IMR-90 (cell line): ENCODE data around the gene TTC9C. TPM values are rescaled to one million over a fixed set of nuclear protein-coding genes. Genes with fewer than 3 reads are reported as not detected.

Experiments used
- ATAC-seq: fragments of 200-7000 bp; cut with Tn5 transposase; 2 replicates; pipeline ENCODE4 v1.9.1; 2020; ENCODE audit warnings: low read depth, mild to moderate bottlenecking, moderate library complexity
- BruUV-seq: library from RNA; stranded (reverse); fragments of 400-500 nt; replicated peaks from 2 replicates; lab custom pipeline; 2021; lab: Mats Ljungman, UMichigan
- CTCF ChIA-PET: fragments of 300-600 bp; formaldehyde crosslinking; extraction: SDS; loops from one replicate; lab custom pipeline; 2021; ENCODE audit warnings: antibody characterized with exemption; lab: Yijun Ruan, JAX
- POLR2A ChIA-PET: fragments of 300-600 bp; sonication (Branson Sonifier 250); formaldehyde crosslinking; loops from one replicate; lab custom pipeline; 2022; ENCODE audit warnings: antibody characterized with exemption; ENCODE audit not compliant: unreplicated experiment; lab: Charles Lee
- DNase-seq: peaks from one replicate; pipeline ENCODE4 v3.0.0; 2013
- H2AFZ ChIP-seq: replicated peaks from 2 replicates; pipeline ENCODE3; 2013; ENCODE audit warnings: low read length, mild to moderate bottlenecking; ENCODE audit not compliant: poor library complexity
- H2AK5ac ChIP-seq: 2 replicates; pipeline ENCODE4 v1.6.1; 2013; ENCODE audit warnings: low read depth, low read length, inconsistent platforms
- H2AK9ac ChIP-seq: replicated peaks from 2 replicates; pipeline ENCODE3; 2013; ENCODE audit warnings: mild to moderate bottlenecking, low read depth, low read length, moderate library complexity; ENCODE audit not compliant: poor library complexity
- H2BK120ac ChIP-seq: 2 replicates; pipeline ENCODE4 v1.6.1; 2013; ENCODE audit warnings: low read depth, low read length, inconsistent platforms
- H2BK15ac ChIP-seq: 3 replicates; pipeline ENCODE4 v1.6.1; 2013; ENCODE audit warnings: low read depth, low read length, inconsistent platforms
- H2BK20ac ChIP-seq: 2 replicates; pipeline ENCODE4 v1.6.1; 2013; ENCODE audit warnings: low read depth, mild to moderate bottlenecking, inconsistent platforms, low read length, moderate library complexity
- H2BK5ac ChIP-seq: 2 replicates; pipeline ENCODE4 v1.6.1; 2013; ENCODE audit warnings: mild to moderate bottlenecking, low read depth, low read length, inconsistent platforms; ENCODE audit not compliant: poor library complexity, severe bottlenecking
- H3K14ac ChIP-seq: replicated peaks from 2 replicates; pipeline ENCODE4 v1.6.1; 2013; ENCODE audit warnings: low read depth, low read length, inconsistent platforms
- H3K18ac ChIP-seq: 2 replicates; pipeline ENCODE4 v1.6.1; 2013; ENCODE audit warnings: low read depth, low read length, control low read depth
- H3K23ac ChIP-seq: 2 replicates; pipeline ENCODE4 v1.6.1; 2013; ENCODE audit warnings: low read depth, low read length, inconsistent platforms
- H3K27ac ChIP-seq: 2 replicates; pipeline ENCODE4 v1.5.1; 2013; ENCODE audit warnings: mild to moderate bottlenecking, control low read depth, low read length; ENCODE audit not compliant: insufficient read depth
- H3K27me3 ChIP-seq: 2 replicates; pipeline ENCODE4 v1.6.1; 2013; ENCODE audit warnings: low read length; ENCODE audit not compliant: control insufficient read depth, insufficient read depth
- H3K36me3 ChIP-seq: 2 replicates; pipeline ENCODE4 v1.6.1; 2013; ENCODE audit warnings: low read length, mixed read lengths; ENCODE audit not compliant: control insufficient read depth, insufficient read depth
- H3K4ac ChIP-seq: 2 replicates; pipeline ENCODE4 v1.6.1; 2013; ENCODE audit warnings: low read depth, low read length, inconsistent platforms
- H3K4me1 ChIP-seq: 2 replicates; pipeline ENCODE4 v1.6.1; 2013; ENCODE audit warnings: low read length, mixed read lengths; ENCODE audit not compliant: control insufficient read depth, insufficient read depth
- H3K4me2 ChIP-seq: 2 replicates; pipeline ENCODE4 v1.6.1; 2013; ENCODE audit warnings: low read depth, mild to moderate bottlenecking, control low read depth, low read length, moderate library complexity
- H3K4me3 ChIP-seq: 2 replicates; pipeline ENCODE4 v1.5.1; 2013; ENCODE audit warnings: low read depth, mild to moderate bottlenecking, control low read depth, low read length, moderate library complexity; ENCODE audit not compliant: insufficient read depth
- H3K56ac ChIP-seq: 2 replicates; pipeline ENCODE4 v1.6.1; 2013; ENCODE audit warnings: low read length, inconsistent platforms; ENCODE audit not compliant: insufficient read depth; ENCODE audit errors: extremely low read depth
- H3K79me1 ChIP-seq, 2 experiments: 2 replicates each; pipeline ENCODE4 v1.6.1; 2013; ENCODE audit warnings: low read length in 2 of 2, inconsistent platforms in 1 of 2, low read depth in 1 of 2
- H3K9ac ChIP-seq: 2 replicates; pipeline ENCODE4 v1.6.1; 2013; ENCODE audit warnings: low read depth, low read length, control low read depth
- H3K9me1 ChIP-seq: 2 replicates; pipeline ENCODE4 v1.6.1; 2013; ENCODE audit warnings: low read length, inconsistent platforms; ENCODE audit not compliant: insufficient read depth
- H3K9me3 ChIP-seq: 2 replicates; pipeline ENCODE4 v1.6.1; 2013; ENCODE audit warnings: low read length; ENCODE audit not compliant: control insufficient read depth, insufficient read depth
- H4K20me1 ChIP-seq: 2 replicates; pipeline ENCODE4 v1.6.1; 2013; ENCODE audit warnings: low read length, inconsistent platforms; ENCODE audit not compliant: insufficient read depth
- H4K5ac ChIP-seq: 2 replicates; pipeline ENCODE4 v1.6.1; 2013; ENCODE audit warnings: mild to moderate bottlenecking, low read depth, low read length, control low read depth
- H4K8ac ChIP-seq, 2 experiments: 2 replicates each; pipeline ENCODE4 v1.6.1; 2013; ENCODE audit warnings: low read depth in 2 of 2, low read length in 2 of 2, control low read depth in 1 of 2, inconsistent platforms in 1 of 2
- H4K91ac ChIP-seq: 2 replicates; pipeline ENCODE4 v1.6.1; 2013; ENCODE audit warnings: low read depth, low read length, inconsistent platforms; ENCODE audit not compliant: insufficient read depth
- BHLHE40 ChIP-seq: fragments of 150-350 bp; IDR thresholded peaks from 2 replicates; pipeline ENCODE4 v1.6.1; 2016; ENCODE audit warnings: mild to moderate bottlenecking, low read depth, low read length
- CEBPB ChIP-seq: IDR thresholded peaks from 2 replicates; pipeline ENCODE4 v1.6.1; 2012; ENCODE audit warnings: low read depth, low read length, improper control_type of control experiment
- CTCF ChIP-seq: conservative IDR thresholded peaks from 2 replicates; pipeline ENCODE4 v1.5.1; 2012; ENCODE audit warnings: mild to moderate bottlenecking, low read depth, low read length, improper control_type of control experiment
- FOS ChIP-seq: fragments of 150-350 bp; IDR thresholded peaks from 2 replicates; pipeline ENCODE4 v1.6.1; 2016; ENCODE audit warnings: low read depth, low read length
- MAFK ChIP-seq: IDR thresholded peaks from 2 replicates; pipeline ENCODE4 v1.6.1; 2012; ENCODE audit warnings: low read depth, low read length, improper control_type of control experiment
- MAZ ChIP-seq: IDR thresholded peaks from 2 replicates; pipeline ENCODE4 v1.6.1; 2012; ENCODE audit warnings: low read depth, mild to moderate bottlenecking, low read length, improper control_type of control experiment, moderate library complexity, borderline replicate concordance
- MXI1 ChIP-seq: IDR thresholded peaks from 2 replicates; pipeline ENCODE4 v1.6.1; 2012; ENCODE audit warnings: low read depth, mild to moderate bottlenecking, low read length, moderate library complexity, borderline replicate concordance
- NFE2L2 ChIP-seq: fragments of 150-350 bp; IDR thresholded peaks from 2 replicates; pipeline ENCODE4 v1.6.1; 2016; ENCODE audit warnings: low read depth, mild to moderate bottlenecking, low read length
- POLR2A ChIP-seq: IDR thresholded peaks from 2 replicates; pipeline ENCODE4 v1.6.1; 2012; ENCODE audit warnings: mild to moderate bottlenecking, low read depth, low read length
- RAD21 ChIP-seq: IDR thresholded peaks from 2 replicates; pipeline ENCODE4 v1.6.1; 2012; ENCODE audit warnings: low read length, improper control_type of control experiment
- RFX5 ChIP-seq: IDR thresholded peaks from 2 replicates; pipeline ENCODE4 v1.8.0; 2012; ENCODE audit warnings: low read depth, mild to moderate bottlenecking, low read length, moderate library complexity
- SMC3 ChIP-seq: fragments of 150-350 bp; IDR thresholded peaks from 2 replicates; pipeline ENCODE4 v1.6.1; 2016; ENCODE audit warnings: low read depth, mild to moderate bottlenecking, antibody characterized with exemption, low read length, moderate library complexity
- WGBS, 2 experiments: methylation state at CpG; one replicate each; pipeline versions ENCODE4 v1.1.5 to v1.1.7; 2013; ENCODE audit warnings: missing lambda C conversion rate in 2 of 2; ENCODE audit not compliant: insufficient read length in 1 of 2; ENCODE audit errors: extremely low coverage in 2 of 2; 5-methylcytosine and 5-hydroxymethylcytosine counted together
- dilution Hi-C: fragments of 300-500 bp; cut with HindIII; formaldehyde crosslinking; loops from one replicate; pipeline ENCODE4 v1.14.3; 2018; ENCODE audit warnings: low sequenced_read_pairs; ENCODE audit not compliant: unreplicated experiment
- in situ Hi-C: fragments of 300-500 bp; cut with MboI; formaldehyde crosslinking; loops from 3 replicates; pipeline ENCODE4 v1.14.3; 2019; ENCODE audit warnings: low sequenced_read_pairs, inconsistent platforms, mixed read lengths
- intact Hi-C: fragments of 100-400 bp; cut with micrococcal nuclease; formaldehyde crosslinking; loops from 2 replicates; pipeline ENCODE4 v1.10.0; 2022
- polyA plus RNA-seq, 3 experiments: library from polyadenylated mRNA; depleted of rRNA; stranded (reverse); fragments of >200 nt; gene quantifications; 2 replicates each; pipeline ENCODE4 v1.2.3, GENCODE V29; 2012; ENCODE audit warnings: low replicate concordance in 1 of 3
- total RNA-seq: library from RNA; depleted of rRNA; stranded (reverse); fragments of >200 nt; gene quantifications from 2 replicates; pipeline ENCODE4 v1.2.3, GENCODE V29; 2012
- TF ChIP-seq, protein P1 (sequence below): fragments of 150-350 bp; IDR thresholded peaks from 2 replicates; pipeline ENCODE4 v1.6.1; 2016; ENCODE audit warnings: low read depth, mild to moderate bottlenecking, low read length, moderate library complexity, borderline replicate concordance
- TF ChIP-seq, protein P2 (sequence below): fragments of 150-350 bp; IDR thresholded peaks from 2 replicates; pipeline ENCODE4 v1.6.1; 2017; ENCODE audit warnings: mild to moderate bottlenecking, antibody characterized with exemption, low read length, low read depth

Gene TTC9C
- total and polyA plus RNA-seq, 2 of the 4 experiments (the other 2 are of a cell fraction) = 32.9 to 37.1 TPM

- no peak for TF ChIP-seq MAFK
- no peak for TF ChIP-seq RFX5
- TF ChIP-seq FOS = no peak
- TF ChIP-seq BHLHE40 = no peak
- TF ChIP-seq MAZ = no peak
- TF ChIP-seq, protein P1, sequence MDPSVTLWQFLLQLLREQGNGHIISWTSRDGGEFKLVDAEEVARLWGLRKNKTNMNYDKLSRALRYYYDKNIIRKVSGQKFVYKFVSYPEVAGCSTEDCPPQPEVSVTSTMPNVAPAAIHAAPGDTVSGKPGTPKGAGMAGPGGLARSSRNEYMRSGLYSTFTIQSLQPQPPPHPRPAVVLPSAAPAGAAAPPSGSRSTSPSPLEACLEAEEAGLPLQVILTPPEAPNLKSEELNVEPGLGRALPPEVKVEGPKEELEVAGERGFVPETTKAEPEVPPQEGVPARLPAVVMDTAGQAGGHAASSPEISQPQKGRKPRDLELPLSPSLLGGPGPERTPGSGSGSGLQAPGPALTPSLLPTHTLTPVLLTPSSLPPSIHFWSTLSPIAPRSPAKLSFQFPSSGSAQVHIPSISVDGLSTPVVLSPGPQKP = no peak
- no peak for TF ChIP-seq SMC3
- TF ChIP-seq MXI1 = no peak
- TF ChIP-seq POLR2A = no peak
- TF ChIP-seq NFE2L2 = no peak
- no peak for TF ChIP-seq RAD21
- TF ChIP-seq, protein P2, sequence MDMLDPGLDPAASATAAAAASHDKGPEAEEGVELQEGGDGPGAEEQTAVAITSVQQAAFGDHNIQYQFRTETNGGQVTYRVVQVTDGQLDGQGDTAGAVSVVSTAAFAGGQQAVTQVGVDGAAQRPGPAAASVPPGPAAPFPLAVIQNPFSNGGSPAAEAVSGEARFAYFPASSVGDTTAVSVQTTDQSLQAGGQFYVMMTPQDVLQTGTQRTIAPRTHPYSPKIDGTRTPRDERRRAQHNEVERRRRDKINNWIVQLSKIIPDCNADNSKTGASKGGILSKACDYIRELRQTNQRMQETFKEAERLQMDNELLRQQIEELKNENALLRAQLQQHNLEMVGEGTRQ = no peak
- TF ChIP-seq CEBPB = no peak
- TF ChIP-seq CTCF = no peak
- Histone ChIP-seq H4K8ac (no peak overlapping the region), H3K4ac (no peak overlapping the region)
Observed at GRCh38 chr11:62712276-62712812, 15.9 kb upstream of the TTC9C start.

More at GRCh38 chr11:62712276-62712812, 15.9 kb upstream of the TTC9C start:
- Histone ChIP-seq H3K4me2 (no peak overlapping the region), H3K27ac (peak overlapping the region; percentile 41; the same call in 1 of the 2 replicates), H4K20me1 (no peaks in the 10 kb centered on the region), H2BK20ac (no peak overlapping the region), H3K9ac (no peak overlapping the region), H3K9me3 (no peaks in the 10 kb centered on the region), H3K18ac (no peak overlapping the region), H4K91ac (no peak overlapping the region), H2AFZ (no peak overlapping the region), H2AK9ac (no peak overlapping the region), H3K4me1 (peaks cover 12% of the 10 kb centered on the region), H2BK15ac (no peak overlapping the region), H3K79me1 (peaks cover 27 to 65% of the 10 kb centered on the region in 2 experiments), H3K36me3 (peaks cover 47% of the 10 kb centered on the region), H3K23ac (no peak overlapping the region), H3K14ac (no peak overlapping the region), H3K4me3 (no peak overlapping the region), H3K9me1 (peaks cover 10% of the 10 kb centered on the region), H4K5ac (no peak overlapping the region), H2BK5ac (no peak overlapping the region), H2AK5ac (no peak overlapping the region), H3K56ac (no peak overlapping the region), H3K27me3 (no peaks in the 10 kb centered on the region), H2BK120ac (no peak overlapping the region)
- in situ Hi-C loops (no loop called here), intact Hi-C loops (no loop called here), dilution Hi-C loops (no loop called here)
- ChIA-PET POLR2A (no interaction called here), CTCF (no interaction called here)
- DNase-seq (peak; percentile 41), ATAC-seq (no peak)
- no TSS peak for BruUV-seq
- no CpG with 5 or more reads among the region's 6 CpGs for WGBS, 2 experiments
